GM12873 (cell line): Measurements from ENCODE around the gene CCDC60.

Experiments used
- TF ChIP-seq, protein P1 (sequence below): IDR thresholded peaks from 2 replicates; pipeline ENCODE4 v1.5.1; 2012; ENCODE audit warnings: low read depth, mild to moderate bottlenecking, moderate library complexity, low read length, control low read depth; ENCODE audit not compliant: insufficient read depth; ENCODE audit errors: missing control alignments

CCDC60 gene

DNA sequence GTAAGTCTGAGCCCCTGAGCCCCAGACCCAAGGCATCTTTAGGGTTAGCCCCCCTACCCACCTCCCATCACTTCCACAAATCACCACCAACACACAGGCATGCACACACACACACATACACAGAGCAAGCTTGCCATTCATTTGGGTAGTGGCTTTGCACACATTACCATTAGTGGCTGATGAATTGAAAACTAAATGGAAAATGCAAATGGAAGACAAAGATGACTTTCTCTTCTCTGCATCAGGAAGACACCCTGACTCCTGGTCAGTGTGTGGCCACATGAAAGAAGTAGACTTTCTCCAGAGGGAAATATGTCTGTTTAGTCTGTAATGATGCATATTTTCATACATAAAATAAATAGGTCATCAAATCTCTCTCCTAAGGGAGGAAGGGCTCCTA, 55.2 kb downstream of the CCDC60 start:
- TF ChIP-seq, protein P1, sequence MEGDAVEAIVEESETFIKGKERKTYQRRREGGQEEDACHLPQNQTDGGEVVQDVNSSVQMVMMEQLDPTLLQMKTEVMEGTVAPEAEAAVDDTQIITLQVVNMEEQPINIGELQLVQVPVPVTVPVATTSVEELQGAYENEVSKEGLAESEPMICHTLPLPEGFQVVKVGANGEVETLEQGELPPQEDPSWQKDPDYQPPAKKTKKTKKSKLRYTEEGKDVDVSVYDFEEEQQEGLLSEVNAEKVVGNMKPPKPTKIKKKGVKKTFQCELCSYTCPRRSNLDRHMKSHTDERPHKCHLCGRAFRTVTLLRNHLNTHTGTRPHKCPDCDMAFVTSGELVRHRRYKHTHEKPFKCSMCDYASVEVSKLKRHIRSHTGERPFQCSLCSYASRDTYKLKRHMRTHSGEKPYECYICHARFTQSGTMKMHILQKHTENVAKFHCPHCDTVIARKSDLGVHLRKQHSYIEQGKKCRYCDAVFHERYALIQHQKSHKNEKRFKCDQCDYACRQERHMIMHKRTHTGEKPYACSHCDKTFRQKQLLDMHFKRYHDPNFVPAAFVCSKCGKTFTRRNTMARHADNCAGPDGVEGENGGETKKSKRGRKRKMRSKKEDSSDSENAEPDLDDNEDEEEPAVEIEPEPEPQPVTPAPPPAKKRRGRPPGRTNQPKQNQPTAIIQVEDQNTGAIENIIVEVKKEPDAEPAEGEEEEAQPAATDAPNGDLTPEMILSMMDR: no peak

DNA sequence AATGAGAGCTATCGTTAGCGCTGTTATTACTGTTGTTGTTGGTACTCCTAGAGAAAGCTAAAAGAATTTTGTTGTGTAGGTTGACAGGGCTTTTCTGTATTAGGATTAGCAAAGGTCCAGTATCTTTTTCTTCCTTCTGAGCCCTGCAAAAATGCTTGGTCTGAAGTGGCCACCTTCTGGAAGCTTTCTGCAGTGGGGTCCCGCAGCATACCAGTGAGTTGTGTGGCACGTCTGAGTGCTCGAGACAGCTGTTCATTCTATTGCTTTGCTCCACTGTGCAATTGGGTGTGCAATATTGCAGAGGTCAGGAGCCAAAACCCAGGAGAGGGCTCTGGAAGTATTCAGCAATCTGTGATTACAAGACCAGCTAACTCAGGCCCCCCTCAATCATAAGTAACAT, 57.1 kb downstream of the CCDC60 start:
- TF ChIP-seq, protein P1: no peak

- TF ChIP-seq, protein P1: no peak
Measured at GRCh38 chr12:119393677-119394076, 59.1 kb downstream of the CCDC60 start.

- TF ChIP-seq, protein P1: no peak
Measured at GRCh38 chr12:119397540-119397939, 63.0 kb downstream of the CCDC60 start.

DNA sequence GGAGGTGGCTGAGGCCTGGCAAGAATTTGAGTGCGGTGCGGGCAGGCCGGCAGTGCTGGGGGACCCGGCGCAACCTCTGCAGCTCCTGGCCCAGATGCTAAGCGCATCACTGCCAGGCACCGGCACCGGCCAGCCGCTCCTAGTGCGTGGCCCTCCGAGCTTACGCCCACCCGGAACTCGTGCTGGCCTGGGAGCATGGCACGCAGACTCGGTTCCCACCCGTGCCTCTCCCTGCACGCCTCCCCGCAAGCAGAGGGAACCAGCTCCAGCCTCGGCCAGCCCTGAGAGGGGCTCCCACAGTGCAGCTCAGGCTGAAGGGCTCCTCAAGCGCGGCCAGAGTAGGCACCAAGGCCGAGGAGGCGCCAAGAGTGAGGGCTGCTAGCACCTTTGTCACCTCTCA, 63.7 kb downstream of the CCDC60 start:
- TF ChIP-seq, protein P1: no peak

DNA sequence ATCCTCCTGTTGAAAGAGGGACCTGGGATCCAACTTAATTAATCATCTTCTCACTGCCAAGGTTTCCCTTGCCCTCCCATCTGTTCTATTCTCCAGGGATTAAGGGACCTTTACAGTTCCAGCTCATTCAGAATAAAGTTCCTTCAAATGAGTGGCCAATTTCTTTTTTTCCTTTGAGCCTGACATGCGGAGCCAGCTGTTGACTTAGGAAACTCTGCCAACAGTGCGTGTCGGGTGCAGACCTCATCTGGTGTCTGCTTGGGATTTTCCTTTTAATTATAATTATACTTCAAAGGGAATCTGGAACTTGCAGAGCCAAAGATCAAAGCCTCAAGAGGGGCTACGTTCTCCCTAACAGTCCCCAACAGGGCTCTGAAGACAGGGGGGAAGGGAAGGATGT, 64.8 kb downstream of the CCDC60 start:
- TF ChIP-seq, protein P1: no peak

GRCh38 chr12:119406308-119406707, 71.8 kb downstream of the CCDC60 start:
- TF ChIP-seq, protein P1: no peak
